GM12892 (cell line): ENCODE measurements around the gene GLYAT.

Source experiments
- DNase-seq: peaks from one replicate; pipeline ENCODE4 v3.0.0; 2011; ENCODE audit not compliant: insufficient read length
- FAIRE-seq: peaks from 2 replicates; lab custom pipeline; 2011; peaks lifted over from hg19 to GRCh38; lab: Jason Lieb, UNC
- POLR2A ChIP-seq: IDR thresholded peaks from 2 replicates; pipeline ENCODE4 v1.6.1; 2011; ENCODE audit warnings: low read depth, low read length, control low read depth
- POLR2AphosphoS5 ChIP-seq: IDR thresholded peaks from 2 replicates; pipeline ENCODE4 v1.6.1; 2011; ENCODE audit warnings: low read depth, low read length, control low read depth
- TAF1 ChIP-seq: IDR thresholded peaks from 2 replicates; pipeline ENCODE4 v1.6.1; 2011; ENCODE audit warnings: low read depth, mild to moderate bottlenecking, control low read depth, low read length, borderline replicate concordance

Gene GLYAT

DNA sequence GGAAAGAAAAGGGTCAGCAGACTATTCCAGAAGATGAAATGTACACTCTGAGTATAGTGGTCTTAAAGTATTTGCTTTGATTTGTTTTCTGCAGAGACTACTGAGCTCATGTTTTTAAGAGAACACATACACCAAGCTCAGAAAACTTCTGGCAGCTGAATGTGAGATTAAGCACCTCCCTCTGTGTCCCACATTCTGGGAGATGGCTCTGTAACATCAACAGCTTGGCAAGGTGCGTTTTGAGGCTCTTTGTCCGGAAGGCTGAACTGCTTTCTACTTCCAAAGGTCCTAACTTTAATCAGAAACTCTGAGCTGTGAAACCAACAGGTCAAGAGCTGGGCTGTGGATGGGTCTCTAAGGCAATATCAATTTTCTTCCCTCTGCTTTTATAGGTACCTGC is 36.4 kb upstream of the GLYAT start:
- no peak for DNase-seq
- FAIRE-seq = no peak
- TF ChIP-seq POLR2AphosphoS5 (no peak), TAF1 (no peak), POLR2A (no peak)

DNA sequence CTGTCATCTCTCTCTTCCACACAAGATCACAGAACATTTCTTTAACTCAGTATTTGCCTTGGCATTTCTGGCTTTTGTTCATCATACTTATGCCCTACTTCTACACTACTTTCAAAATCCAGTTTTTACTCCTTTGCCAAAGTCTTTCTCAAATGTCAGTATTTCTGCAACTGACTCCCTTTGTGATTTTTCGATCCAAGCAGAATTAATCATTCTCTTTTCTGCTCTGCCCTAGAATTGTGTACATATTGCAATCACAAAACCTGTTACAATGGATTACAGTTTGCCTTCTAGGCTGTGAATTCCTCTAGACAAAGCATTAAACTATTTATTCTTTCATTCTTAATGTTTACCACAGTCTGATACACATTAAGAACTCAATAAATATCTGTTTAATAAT is 33.3 kb upstream of the GLYAT start:
- DNase-seq (no peak), FAIRE-seq (no peak)
- TF ChIP-seq TAF1 (no peak), POLR2A (no peak), POLR2AphosphoS5 (no peak)

DNA sequence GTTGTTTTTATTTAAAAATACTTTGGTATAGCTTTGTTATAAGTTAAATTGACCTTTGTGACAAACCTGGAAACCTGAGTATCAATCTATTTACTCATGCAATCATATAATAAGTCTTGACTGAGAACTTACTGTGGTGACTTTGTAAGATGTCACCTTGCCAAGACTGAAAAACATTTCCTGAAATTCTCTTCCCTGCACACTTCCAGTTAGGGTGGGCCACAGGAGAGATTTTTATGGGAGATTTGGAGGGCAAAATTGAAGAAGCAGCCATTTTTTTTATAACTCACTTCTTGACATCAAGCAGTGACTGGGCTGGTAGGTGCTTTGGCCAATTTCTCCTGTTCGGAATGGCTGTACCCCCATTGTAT is 31.4 kb upstream of the GLYAT start:
- DNase-seq (no peak), FAIRE-seq (no peak)
- TF ChIP-seq POLR2AphosphoS5 = no peak
- TF ChIP-seq TAF1 = no peak
- no peak for TF ChIP-seq POLR2A

DNA sequence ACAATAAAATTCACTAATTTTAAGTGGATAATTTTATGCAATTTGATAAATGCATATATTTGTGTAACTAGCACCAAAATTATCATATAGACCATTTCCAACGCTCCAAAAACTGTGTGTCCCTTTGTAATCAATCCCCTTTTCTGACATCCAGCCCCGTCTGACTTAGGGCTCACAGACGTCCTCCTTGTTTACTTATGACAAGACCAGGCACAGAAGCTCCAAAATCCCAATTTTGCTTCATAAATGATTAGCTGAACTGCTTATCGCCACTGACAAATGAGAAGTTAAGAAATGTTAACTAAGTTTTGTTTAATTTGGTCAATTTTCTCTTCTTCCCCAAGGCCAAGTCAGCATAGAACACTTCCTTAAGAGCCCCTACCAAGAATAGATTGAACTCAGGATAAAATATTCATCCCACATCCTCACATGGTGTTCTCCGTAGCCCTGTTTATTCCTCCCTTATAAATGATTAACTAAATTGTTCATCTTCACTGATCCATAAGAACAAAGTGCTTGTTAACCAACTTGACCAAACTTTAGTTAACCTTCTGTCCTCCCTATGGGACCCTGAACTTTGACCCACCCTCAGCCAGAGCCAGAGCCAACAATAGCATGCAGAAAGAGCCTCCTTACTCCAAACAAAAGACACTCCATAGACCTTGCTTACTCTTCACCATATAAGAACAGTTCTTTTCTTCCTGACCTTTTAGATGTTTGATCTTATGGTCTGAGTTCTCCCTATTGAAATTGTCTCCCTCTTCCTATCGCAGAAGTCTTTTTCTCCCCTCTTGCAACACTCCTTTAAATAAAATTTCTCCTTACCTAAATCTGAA is 30.8 kb upstream of the GLYAT start:
- DNase-seq = no peak
- TF ChIP-seq POLR2AphosphoS5 (no peak), TAF1 (no peak), POLR2A (no peak)
- no peak for FAIRE-seq

DNA sequence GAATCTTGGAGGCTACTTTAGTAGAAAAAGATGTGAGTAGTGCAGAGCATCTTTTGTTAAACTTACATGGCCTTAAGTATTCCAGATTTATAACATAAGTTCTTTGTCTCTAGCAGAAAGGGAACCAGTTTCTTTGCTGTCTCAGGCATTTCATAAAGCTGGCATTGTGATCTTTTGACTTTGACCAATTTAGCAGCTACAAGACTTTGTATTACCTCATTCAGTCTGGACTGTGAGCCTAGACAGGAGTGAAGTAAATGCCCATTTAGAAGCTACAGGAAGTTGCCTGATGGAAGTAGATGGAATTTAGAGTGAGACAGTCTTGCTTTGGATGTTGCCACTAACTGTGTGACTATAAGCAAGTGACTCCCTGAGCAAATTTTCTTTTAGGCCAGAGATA is 25.7 kb upstream of the GLYAT start:
- no peak for TF ChIP-seq TAF1
- TF ChIP-seq POLR2AphosphoS5 = no peak
- TF ChIP-seq POLR2A = no peak
- FAIRE-seq (no peak), DNase-seq (no peak)

DNA sequence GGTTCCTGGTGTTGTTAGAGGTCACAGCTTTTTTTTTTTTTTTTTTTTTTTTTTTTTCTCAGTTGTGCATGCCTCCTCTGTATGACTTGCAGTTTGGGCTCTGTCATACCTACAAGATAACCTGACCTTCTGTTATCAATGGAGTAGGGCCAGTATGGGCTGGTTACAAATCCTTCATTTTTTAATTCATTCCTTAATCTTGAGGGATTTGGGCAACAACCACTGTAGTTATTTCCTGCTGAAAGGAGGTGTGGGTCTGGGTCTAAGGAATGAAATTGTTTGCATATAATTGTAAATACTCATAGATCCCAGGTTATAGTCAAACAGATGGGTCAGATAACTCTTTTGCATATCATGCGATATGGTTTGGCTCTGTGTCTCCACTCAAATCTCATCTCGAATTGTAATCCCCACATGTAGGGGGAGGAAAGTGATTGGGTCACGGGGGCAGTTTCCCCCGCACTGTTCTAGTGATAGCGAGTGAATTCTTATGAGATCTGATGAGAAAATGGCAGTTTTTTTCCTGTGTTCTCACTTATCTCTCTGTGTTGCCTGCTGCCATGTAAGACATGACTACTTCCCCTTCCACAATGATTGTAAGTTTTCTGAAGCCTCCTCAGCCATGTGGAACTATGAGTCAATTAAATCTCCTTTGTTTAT is 14.1 kb upstream of the GLYAT start:
- TF ChIP-seq POLR2AphosphoS5 = no peak
- TF ChIP-seq POLR2A = no peak
- TF ChIP-seq TAF1 = no peak
- FAIRE-seq (peak; percentile 5), DNase-seq (no peak)

DNA sequence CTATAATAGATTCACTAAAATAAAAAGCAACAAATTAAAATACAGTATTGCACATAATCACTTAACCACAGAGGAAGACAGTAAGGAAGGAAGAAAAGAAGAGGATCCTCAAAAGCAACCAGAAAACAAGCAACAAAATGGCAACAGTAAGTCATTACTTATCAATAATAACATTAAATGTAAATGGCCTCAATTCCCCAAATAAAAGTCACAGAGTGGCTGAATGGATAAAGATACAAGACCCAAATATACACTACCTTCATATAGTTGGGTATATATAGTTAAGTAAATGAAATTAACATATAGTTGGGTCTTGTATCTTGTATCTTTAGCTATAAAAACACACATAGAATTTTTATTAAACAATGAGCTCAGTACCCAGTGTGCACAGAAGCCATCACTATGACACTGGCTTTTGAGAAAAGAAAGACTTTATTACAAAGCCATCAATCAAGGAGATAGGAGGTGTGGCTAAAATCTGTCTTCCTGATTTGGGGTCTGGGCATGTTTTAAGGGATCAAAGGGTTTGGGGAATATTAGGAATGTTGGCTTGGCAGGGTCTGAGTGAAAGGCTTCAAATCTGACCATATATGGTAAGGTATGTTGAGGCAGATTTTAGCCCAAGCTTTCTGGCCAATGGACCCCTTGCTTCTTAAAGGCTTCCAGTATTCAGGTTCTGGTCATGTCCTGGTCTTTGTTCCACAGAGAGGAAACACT is 13.4 kb upstream of the GLYAT start:
- no peak for DNase-seq
- TF ChIP-seq POLR2AphosphoS5 (no peak), POLR2A (no peak), TAF1 (no peak)
- FAIRE-seq = no peak

DNA sequence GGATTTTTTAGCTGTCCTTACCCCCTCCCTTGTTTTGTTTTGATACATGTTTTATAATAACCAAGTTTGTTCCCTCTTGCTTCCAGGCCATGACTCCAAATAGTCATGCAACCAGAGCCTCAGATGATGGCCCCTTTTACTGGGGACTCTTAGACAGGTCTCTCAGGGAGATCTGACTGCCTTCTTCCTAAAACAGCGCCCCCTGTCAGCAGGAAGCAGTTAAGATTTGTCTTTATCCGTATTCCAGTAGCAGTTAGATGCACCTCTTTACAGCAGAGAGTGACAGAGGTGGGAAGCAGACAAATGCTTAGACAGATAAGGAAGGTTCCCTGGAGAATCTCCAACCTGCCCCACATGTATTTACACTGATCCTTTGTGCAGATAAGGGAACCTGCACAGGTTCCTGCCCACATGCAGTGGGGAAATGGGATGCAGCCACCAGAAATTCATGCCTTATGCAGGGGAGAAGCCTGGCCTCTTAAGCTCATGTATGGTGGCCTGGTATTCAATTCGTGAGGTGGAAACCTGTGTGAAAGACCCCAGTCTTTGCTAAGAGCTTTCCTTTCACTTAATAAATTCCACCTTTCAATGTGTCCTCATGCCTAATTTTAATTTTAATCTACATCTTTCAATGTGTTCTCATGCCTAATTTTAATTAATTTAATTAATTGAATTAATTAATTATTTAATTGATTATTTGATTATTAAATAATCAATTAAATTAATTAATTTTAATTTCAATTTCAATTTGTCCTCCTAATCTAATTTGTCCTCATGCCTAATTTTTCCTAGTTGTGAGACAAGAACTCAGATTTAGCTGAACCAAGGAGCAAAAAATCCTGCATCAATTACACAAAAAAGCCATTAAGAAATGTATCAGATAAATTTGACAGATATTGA is 11.5 kb upstream of the GLYAT start:
- DNase-seq = no peak
- no peak for FAIRE-seq
- no peak for TF ChIP-seq TAF1
- no peak for TF ChIP-seq POLR2AphosphoS5
- no peak for TF ChIP-seq POLR2A

DNA sequence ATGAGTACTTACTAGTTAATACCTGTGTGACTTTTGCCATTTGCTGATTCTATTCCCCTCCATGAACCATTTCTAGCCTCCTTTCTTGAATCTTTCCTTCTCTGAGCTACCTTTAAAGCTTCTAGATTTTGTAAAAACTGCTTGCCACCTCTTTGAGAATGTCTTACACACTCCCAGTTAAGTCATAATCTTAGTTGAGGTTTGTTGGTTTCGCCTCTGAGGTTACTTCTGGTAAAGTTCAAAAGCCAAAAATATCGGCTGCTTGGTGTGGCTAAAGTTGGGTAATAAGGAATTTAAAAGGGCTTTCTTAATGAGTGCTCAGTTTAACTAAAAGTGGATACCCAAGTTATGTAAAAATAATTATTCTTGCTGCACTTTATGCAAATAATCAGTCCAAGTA is 10.4 kb upstream of the GLYAT start:
- DNase-seq = no peak
- no peak for FAIRE-seq
- TF ChIP-seq TAF1 (no peak), POLR2A (no peak), POLR2AphosphoS5 (no peak)

DNA sequence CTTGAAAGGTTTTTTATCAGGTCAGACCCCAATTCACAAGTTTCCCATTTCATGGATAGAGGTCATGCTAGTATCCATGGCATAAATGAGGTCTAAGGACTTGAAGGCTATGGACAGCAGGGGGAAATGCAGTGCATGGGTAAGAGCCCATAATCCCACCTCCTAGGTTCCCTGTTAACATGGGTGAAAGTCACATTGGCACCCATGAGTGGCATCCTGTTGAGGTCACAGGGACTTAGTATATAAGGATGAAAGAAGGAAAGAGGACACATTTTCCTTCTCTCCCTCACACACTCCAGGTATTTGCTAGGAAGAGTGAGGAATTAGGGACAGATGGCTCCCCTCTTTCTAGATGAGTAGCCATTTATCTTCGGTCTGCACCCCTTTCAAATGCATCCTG is 9.4 kb upstream of the GLYAT start:
- TF ChIP-seq POLR2A (no peak), POLR2AphosphoS5 (no peak), TAF1 (no peak)
- peak; percentile 14 for FAIRE-seq
- DNase-seq = no peak
